H54 (cell line): ENCODE measurements around the gene ZNF799.
"Not testable (repeated sequence)": the region's sequence is repeated elsewhere in the genome, so short reads cannot be mapped to it uniquely, and the experiment has no call there.

Experiments
- DNase-seq: peaks from one replicate; pipeline ENCODE4 v3.0.0; 2011; ENCODE audit warnings: low spot score, mixed read lengths; ENCODE audit not compliant: insufficient read length
- FAIRE-seq: peaks from 3 replicates; lab custom pipeline; 2011; peaks lifted over from hg19 to GRCh38; lab: Jason Lieb, UNC
- POLR2A ChIP-seq: IDR thresholded peaks from 2 replicates; pipeline ENCODE4 v1.6.1; 2011; ENCODE audit warnings: low read depth, mild to moderate bottlenecking, low read length

ZNF799 gene

DNA sequence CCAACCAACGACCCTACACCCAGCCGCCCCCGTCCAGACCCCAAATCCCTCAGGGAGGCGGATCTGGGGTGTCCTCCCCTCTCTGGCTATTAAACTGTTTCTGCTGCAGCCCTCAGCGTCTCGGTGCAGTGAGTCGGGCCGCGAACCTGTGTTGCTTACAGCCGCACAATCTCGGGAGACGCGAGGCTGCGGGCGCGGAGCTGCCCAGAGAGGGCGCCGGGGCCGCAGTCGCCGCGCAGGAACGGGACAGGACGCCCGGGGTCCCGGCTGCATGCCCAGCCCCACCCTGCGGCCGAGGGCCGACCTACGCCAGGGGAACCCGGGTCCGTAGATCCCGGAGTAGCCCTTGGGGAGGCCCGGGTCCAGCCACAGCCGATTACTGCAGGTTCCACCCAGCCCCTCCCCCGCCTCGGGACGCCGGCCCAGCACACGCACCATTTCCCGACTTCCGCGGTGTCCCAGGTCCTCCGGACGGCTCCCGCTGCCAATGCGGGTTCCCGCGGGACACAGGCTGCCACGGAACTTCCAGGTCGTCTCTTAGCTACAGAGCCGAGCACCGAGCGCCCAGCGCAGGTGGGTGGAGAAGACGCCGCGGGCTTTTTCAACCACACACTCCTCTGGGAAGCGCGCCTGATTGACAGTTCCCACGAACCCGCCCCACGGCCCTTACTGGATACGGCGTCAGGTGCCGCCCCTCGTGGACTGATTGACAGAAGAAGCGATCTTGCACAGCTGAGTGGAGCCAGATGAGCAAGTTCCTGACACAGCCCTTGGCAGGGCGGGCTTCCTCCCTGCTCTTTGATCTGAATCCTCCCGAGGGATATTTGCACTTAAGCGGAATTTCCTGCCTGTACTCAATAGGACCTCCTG is at the start of gene ZNF799:
ZNF799 (minus strand) TSS at position 639 of the 870 bp plus-strand sequence; CDS start at position 438, 201 bp downstream.
- DNase-seq (peak; percentile 81), FAIRE-seq (peak; percentile 96)
- TF ChIP-seq POLR2A, result peak; percentile 39; the same call in 1 of the 2 replicates

DNA sequence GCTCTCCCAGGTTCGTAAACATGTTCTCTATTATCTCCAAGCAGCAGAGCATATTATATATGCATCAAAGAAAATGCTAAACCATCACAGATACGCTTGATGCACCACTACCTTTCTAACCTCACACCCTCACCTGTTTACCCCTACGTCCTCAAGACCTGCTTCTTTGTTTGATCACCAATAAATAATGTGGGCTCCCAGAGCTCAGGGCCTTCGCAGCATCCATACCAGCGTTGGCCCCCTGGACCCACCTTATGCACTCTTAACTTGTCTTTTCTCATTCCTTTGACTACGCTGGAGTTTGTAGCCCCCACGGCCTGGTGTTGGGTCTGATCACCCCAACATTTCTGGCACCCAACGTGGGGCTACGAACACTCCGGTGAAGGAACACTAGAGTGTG is 49.8 kb upstream of the ZNF799 start:
- DNase-seq (no peak), FAIRE-seq (no peak)
- no peak for TF ChIP-seq POLR2A

DNA sequence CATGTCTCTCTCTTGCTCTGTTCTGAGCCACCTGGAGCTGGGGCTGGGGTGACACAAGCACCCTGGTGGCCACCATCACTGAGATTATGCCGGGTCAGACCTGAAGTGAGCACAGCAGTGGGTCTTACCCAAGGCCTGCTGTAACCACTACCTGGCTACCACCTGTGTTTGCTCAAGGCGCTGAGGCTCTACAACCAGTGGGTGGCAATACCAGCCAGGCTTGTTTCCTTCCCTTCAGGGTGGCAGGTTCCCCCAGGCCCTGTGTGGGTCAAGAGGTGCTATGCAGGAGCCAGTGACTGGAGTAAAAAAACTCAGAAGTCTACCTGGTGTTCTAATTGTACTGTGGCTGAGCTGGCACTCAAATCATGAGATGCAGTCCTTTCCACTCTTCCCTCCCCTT is 47.7 kb upstream of the ZNF799 start:
- FAIRE-seq, result no peak
- TF ChIP-seq POLR2A, result no peak
- no peak for DNase-seq

DNA sequence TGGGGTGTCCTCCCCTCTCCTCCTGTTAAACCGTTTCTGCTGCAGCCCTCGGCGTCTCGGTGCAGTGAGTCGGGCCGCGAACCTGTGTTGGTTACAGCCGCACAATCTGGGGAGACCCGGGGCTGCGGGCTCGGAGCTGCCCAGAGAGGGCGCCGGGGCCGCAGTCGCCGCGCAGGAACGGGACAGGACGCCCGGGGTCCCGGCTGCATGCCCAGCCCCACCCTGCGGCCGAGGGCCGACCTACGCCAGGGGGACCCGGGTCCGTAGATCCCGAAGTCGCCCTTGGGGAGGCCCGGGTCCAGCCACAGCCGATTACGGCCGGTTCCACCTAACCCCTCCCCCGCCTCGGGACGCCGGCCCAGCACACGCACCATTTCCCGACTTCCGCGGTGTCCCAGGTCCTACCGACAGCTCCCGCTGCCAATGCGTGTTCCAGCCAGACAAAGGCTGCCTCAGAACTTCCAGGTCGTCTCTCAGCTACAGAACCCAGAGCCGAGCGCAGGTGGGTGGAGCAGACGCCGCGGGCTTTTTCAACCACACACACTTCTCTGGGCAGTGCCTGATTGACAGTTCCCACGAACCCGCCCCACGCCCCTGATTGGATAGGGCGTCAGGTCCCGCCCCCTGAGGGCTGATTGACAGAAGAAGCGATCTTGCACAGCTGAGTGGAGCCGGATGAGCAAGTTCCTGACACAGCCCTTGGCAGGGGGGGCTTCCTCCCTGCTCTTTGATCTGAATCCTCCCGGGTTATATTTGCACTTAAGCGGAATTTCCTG is 39.7 kb upstream of the ZNF799 start, which contains the start of gene ZNF443:
ZNF443 (minus strand) TSS at position 481 of the 776 bp plus-strand sequence; CDS start at position 374, 107 bp downstream.
- DNase-seq (peak; percentile 70), FAIRE-seq (peak; percentile 84)
- TF ChIP-seq POLR2A, result no peak; the same call in 1 of the 2 replicates

DNA sequence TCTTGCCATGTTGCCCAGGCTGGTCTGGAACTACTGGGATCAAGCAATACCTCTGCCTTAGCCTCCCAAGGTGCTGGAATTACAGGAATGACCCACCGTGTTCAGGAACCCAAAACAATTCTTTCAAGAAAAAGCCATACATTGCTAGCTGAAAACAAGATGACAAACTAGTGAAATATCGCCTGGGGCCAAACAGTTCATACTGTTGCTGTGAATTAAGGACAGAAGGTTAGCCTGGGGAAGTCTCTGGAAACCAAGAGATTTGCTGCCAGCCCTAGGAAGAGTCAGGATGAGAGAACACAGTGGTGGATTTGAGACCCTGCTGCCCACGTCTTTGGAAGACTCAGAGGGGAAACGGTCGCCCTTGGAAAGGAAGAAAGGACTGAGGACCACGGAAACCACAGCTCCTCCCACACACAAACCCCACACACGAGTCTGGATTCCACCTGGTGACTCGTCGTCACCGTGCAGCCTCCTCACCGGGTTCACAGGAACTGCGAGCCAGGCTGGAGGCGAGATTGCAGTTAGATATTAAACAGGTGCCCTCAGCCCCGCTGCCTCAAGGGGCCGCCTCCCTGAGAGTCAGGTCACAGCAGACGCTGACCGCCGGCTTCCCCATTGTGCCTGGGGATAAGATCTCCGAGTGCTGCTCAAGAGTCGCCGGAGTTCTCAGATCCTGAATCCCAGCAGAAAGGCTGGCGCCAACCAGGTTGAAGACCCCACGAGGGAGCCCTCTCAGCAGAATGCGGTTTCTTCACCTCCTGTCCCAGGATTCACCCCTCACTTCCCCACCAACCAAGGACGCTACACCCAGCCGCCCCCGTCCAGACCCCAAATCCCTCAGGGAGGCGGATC is 38.8 kb upstream of the ZNF799 start:
- not testable (repeated sequence) for DNase-seq
- FAIRE-seq, result peak; percentile 15

DNA sequence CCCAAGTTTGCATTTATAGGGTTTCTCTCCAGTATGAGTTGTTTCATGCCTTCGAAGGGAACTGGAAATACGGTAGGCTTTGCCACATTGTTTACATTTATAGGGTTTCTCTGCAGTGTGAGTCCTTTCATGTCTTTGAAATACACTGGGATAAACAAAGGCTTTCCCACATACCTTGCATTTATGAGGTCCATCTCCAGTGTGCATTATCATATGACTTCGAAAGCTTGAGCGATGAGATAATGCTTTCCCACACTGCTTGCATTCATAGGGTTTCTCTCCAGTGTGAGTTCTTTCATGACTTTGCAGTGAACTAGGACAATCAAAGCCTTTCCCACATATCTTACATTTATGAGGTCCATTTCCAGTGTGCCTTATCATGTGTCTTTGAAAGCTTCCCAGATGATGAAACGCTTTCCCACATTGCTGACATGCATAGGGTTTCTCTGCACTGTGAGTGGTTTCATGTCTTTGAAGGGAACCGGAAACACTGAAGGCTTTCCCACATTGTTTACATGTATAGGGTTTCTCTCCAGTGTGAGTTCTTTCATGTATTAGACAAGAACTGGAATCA is 29.7 kb upstream of the ZNF799 start:
- FAIRE-seq, result peak; percentile 30
- not testable (repeated sequence) for DNase-seq

DNA sequence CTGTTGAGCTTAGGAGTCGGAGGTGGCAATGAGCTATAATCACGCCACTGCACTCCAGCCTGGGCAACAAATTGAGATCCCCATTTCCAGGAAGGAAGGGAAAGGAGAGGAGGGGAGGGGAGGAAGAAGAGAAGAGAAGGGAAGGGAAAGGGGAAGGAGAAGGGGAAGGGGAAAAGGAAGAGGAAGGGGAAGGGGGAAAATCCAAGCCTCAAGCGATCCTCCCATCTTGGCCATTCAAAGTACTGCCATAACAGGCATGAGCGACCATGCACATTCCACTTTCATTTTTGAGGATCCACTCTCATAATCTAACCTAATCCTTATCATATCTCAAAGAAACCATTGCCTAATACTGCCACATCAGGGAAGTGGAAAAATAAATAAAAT is 24.8 kb upstream of the ZNF799 start:
- FAIRE-seq, result no peak
- no peak for TF ChIP-seq POLR2A
- DNase-seq, result no peak

DNA sequence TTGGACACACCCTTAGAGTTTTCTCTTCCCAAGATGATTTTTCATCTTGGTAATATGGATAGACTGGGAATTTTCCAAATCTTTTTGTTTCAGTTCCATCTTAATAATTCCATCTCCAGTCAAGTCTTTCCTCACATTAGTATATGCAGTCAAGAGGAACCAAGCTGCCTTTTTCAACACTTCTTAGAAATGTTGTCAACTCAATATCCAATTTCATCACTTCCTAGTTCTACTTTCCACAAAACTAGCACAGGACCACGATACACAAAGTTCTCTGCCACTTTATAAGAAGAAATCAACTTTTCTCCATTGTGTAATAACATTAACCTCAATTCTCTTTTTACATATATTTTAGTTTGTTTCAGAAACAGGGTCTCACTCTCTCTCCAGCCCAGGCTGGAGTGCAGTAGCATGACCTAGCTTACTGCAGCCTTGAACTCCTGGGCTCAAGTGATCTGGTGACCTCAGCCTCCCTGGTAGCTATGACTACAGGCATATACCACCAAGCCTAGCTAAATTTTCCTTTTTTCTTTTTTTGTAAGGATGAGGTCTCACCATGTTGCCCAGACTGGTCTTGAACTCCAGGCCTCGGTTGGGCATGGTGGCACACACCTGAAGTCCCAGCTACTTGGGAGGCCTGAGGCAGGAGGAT is 24.3 kb upstream of the ZNF799 start:
- FAIRE-seq, result no peak
- DNase-seq, result no peak
- no peak for TF ChIP-seq POLR2A

DNA sequence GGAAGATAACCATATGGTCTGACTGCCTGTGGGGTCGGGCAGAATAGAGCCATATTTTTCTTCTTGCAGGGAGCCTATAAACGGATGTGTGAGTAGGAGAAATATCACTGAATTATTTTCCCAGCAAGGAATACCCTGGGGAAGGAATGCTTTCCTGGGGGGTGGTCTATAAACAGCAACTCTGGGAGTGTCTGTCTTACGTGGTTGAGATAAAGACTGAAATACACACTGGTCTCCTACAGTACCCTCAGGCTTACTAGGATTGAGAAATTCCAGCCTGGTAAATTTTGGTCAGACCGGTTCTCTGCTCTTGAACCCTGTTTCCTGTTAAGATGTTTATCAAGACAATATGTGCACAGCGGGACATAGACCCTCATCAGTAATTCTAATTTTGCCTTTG is 16.2 kb upstream of the ZNF799 start:
- FAIRE-seq, DNase-seq: not testable (repeated sequence)

DNA sequence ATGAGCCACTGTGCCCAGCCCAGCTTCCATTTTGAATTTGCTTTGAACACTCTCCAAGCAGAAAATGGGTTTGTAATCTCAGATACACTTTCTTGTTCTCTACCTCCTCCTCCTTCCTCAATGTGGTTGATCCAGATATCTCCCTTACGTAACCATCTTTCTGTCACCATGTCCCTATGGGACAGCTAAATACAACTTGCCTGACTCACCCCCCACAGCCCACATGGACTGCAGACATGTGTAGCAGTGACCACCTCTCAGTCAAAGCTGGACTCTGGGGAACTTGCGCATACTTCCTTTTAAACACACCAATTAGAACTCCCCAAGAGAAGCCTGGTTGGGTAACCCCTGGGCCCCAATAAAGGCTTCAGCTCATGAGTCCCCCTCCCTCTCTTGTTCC is 10.8 kb upstream of the ZNF799 start:
- DNase-seq (no peak), FAIRE-seq (no peak)
- no peak for TF ChIP-seq POLR2A

DNA sequence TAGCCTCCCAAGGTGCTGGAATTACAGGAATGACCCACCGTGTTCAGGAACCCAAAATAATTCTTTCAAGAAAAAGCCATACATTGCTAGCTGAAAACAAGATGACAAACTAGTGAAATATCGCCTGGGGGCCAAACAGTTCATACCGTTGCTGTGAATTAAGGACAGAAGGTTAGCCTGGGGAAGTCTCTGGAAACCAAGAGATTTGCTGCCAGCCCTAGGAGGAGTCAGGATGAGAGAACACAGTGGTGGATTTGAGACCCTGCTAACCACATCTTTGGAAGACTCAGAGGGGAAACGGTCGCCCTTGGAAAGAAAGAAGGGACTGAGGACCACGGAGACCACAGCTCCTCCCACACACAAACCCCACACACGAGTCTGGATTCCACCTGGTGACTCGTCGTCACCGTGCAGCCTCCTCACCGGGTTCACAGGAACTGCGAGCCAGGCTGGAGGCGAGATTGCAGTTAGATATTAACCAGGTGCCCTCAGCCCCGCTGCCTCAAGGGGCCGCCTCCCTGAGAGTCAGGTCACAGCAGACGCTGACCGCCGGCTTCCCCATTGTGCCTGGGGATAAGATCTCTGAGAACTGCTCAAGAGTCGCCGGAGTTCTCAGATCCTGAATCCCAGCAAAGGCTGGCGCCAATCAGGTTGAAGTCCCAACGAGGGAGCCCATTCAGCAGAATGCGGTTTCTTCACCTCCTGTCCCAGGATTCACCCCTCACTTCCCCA is 1.0 kb downstream of the ZNF799 start:
- not testable (repeated sequence) for DNase-seq
- peak; percentile 38 for FAIRE-seq

DNA sequence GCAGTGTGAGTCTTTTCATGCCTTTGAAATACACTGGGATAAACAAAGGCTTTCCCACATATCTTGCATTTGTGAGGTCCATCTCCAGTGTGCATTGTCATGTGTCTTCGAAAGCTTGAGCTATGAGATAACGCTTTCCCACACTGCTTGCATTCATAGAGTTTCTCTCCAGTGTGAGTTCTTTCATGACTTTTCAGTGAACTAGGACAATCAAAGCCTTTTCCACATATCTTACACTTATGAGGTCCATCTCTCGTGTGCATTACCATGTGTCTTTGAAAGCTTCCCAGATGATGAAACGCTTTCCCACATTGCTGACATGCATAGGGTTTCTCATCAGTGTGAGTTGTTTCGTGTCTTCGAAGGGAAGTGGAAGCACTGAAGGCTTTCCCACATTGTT is 9.9 kb downstream of the ZNF799 start:
- DNase-seq, FAIRE-seq: not testable (repeated sequence)

DNA sequence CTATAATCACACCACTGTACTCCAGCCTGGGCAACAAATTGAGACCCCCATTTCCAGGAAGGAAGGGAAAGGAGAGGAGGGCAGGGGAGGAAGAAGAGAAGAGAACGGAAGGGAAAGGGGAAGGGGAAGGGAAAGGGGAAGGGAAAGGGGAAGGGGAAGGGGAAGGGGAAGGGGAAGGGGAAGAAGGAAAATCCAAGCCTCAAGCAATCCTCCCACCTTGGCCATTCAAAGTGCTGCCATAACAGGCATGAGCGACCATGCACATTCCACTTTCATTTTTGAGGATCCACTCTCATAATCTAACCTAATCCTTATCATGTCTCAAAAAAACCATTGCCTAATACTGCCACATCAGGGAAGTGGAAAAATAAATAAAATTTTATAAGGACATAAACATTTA is 14.7 kb downstream of the ZNF799 start:
- FAIRE-seq, DNase-seq: not testable (repeated sequence)
